Hepatocyte (in vitro differentiated cells): ENCODE measurements around the gene LPP. TPM values are rescaled to one million over a fixed set of nuclear protein-coding genes. Genes with fewer than 3 reads are reported as not detected.

Experiments used
- DNase-seq: peaks from one replicate; pipeline ENCODE4 v3.0.0-alpha.2; 2016; ENCODE audit warnings: low spot score
- H2AFZ ChIP-seq: fragments of 200-600 bp; sonication (generic); 2 replicates; pipeline ENCODE4 v1.6.0; 2016; ENCODE audit warnings: antibody characterized with exemption, mild to moderate bottlenecking
- H3K27ac ChIP-seq: fragments of 200-600 bp; sonication (generic); 2 replicates; pipeline ENCODE4 v1.5.1; 2016; ENCODE audit warnings: mild to moderate bottlenecking
- H3K27me3 ChIP-seq: fragments of 200-600 bp; sonication (generic); 2 replicates; pipeline ENCODE4 v1.6.1; 2016
- H3K36me3 ChIP-seq: fragments of 200-600 bp; sonication (generic); replicated peaks from 2 replicates; pipeline ENCODE4 v1.5.1; 2016; ENCODE audit warnings: low read depth; ENCODE audit not compliant: insufficient read depth
- H3K4me1 ChIP-seq: fragments of 200-600 bp; sonication (generic); 2 replicates; pipeline ENCODE4 v1.5.1; 2016; ENCODE audit warnings: mild to moderate bottlenecking, moderate library complexity; ENCODE audit not compliant: insufficient read depth
- H3K4me2 ChIP-seq: fragments of 200-600 bp; sonication (generic); 2 replicates; pipeline ENCODE4 v1.6.0; 2016
- H3K4me3 ChIP-seq: fragments of 200-600 bp; sonication (generic); 2 replicates; pipeline ENCODE4 v1.5.1; 2016; ENCODE audit warnings: mild to moderate bottlenecking
- H3K79me2 ChIP-seq: fragments of 200-600 bp; sonication (generic); 2 replicates; pipeline ENCODE4 v1.6.0; 2017; ENCODE audit warnings: mild to moderate bottlenecking
- H3K9me2 ChIP-seq: fragments of 200-600 bp; sonication (generic); replicated peaks from 2 replicates; pipeline ENCODE4 v1.6.0; 2017; ENCODE audit warnings: mild to moderate bottlenecking; ENCODE audit not compliant: insufficient read depth
- H3K9me3 ChIP-seq: fragments of 200-600 bp; sonication (generic); 2 replicates; pipeline ENCODE4 v1.5.1; 2016; ENCODE audit warnings: low read depth, mild to moderate bottlenecking
- H4K20me1 ChIP-seq: fragments of 200-600 bp; sonication (generic); 2 replicates; pipeline ENCODE4 v1.6.0; 2016; ENCODE audit warnings: mild to moderate bottlenecking; ENCODE audit not compliant: insufficient read depth, poor library complexity, severe bottlenecking
- CTCF ChIP-seq: fragments of 200-600 bp; sonication (generic); IDR thresholded peaks from 2 replicates; pipeline ENCODE4 v1.5.1; 2016; ENCODE audit warnings: antibody characterized with exemption, mild to moderate bottlenecking; ENCODE audit not compliant: poor library complexity
- EZH2 ChIP-seq: fragments of 200-600 bp; sonication (generic); IDR thresholded peaks from 2 replicates; pipeline ENCODE4 v1.6.1; 2016; ENCODE audit warnings: antibody characterized with exemption, mild to moderate bottlenecking, borderline replicate concordance
- EZH2phosphoT487 ChIP-seq: fragments of 200-600 bp; sonication (generic); IDR thresholded peaks from one replicate; pipeline ENCODE4 v1.6.1; 2018; ENCODE audit warnings: antibody characterized with exemption, mild to moderate bottlenecking, low read depth, moderate library complexity; ENCODE audit not compliant: unreplicated experiment, severe bottlenecking
- WGBS: methylation state at CpG from one replicate; pipeline ENCODE4 v1.1.6; 2016; ENCODE audit warnings: low lambda C conversion rate; ENCODE audit errors: missing lambda C conversion rate; 5-methylcytosine and 5-hydroxymethylcytosine counted together
- polyA plus RNA-seq: library from polyadenylated mRNA; unstranded; fragments of >200 nt; fragmentation: Nextera tagmentation; extraction: Ambion mirVana; gene quantifications from 2 replicates; pipeline ENCODE4 v1.2.1, GENCODE V29; 2016
- total RNA-seq: library from RNA; depleted of rRNA; stranded (reverse); fragments of >200 nt; gene quantifications from 2 replicates; pipeline ENCODE4 v1.2.3, GENCODE V29; 2014

The LPP gene
- total and polyA plus RNA-seq, 2 experiments from 2014 or later = 53.2 to 73.8 TPM

DNA sequence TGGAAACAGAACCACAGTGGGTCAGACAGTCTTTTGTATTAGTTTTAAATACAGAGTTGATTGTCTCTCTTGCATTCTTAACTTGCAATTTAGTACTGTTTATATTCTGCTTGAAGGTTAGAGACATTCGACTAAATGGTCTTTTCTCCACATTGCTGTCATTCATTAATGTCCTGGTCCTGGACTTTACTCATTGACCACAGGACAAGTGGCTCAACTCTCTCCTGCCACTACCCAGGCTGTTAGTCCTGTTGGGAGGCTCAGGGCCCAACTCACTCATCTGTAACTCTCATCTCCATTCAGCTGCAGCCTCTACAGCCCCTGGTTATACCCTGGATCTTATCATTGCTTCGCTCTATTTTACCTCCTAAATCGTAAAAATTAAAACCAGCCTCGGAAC, 427.4 kb downstream of the LPP start:
- Histone ChIP-seq H3K4me3 (no peak overlapping the region), H3K9me3 (no peaks in the 10 kb centered on the region), H3K36me3 (no peaks in the 10 kb centered on the region), H3K4me2 (no peak overlapping the region), H3K4me1 (peaks cover 16% of the 10 kb centered on the region), H3K27me3 (no peaks in the 10 kb centered on the region), H2AFZ (no peak overlapping the region), H3K27ac (no peak overlapping the region), H3K79me2 (peaks cover 6% of the 10 kb centered on the region), H4K20me1 (no peaks in the 10 kb centered on the region), H3K9me2 (no peaks in the 10 kb centered on the region)
- WGBS = 93% methylated on average over 4 of the region's 4 CpGs
- TF ChIP-seq CTCF (no peak), EZH2 (no peak), EZH2phosphoT487 (no peak)
- no peak for DNase-seq

DNA sequence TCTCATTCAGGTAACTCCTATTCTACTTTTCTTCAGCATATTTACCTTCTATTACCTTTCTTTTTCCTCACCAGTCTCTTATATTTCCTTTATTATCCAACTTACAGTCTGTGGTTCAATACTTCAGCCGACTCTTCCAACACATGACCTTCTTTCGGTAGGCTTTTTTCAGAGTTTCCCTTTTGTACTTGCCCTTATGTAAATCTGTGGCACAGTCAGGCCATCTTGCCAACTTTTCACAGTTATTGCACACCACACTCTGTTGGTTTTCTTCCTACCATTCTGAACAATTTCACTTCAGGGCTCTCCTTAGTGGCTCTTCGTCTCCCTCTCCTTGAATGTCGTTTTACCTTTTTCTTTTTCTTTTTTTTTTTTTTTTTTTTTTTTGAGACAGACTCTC, 427.8 kb downstream of the LPP start:
- peaks cover 16% of the 10 kb centered on the region for H3K4me1 ChIP-seq
- no peak overlapping the region for H3K27ac ChIP-seq
- peaks cover 6% of the 10 kb centered on the region for H3K79me2 ChIP-seq
- DNase-seq = no peak
- no peaks in the 10 kb centered on the region for H3K9me2 ChIP-seq
- TF ChIP-seq EZH2 (no peak), CTCF (no peak), EZH2phosphoT487 (no peak)
- no peaks in the 10 kb centered on the region for H3K27me3 ChIP-seq
- H3K36me3 ChIP-seq = no peaks in the 10 kb centered on the region
- no peak overlapping the region for H2AFZ ChIP-seq
- H3K9me3 ChIP-seq = no peaks in the 10 kb centered on the region
- 90% methylated on average over 4 of the region's 4 CpGs for WGBS
- H4K20me1 ChIP-seq = no peaks in the 10 kb centered on the region
- no peak overlapping the region for H3K4me2 ChIP-seq
- no peak overlapping the region for H3K4me3 ChIP-seq

- WGBS = 57% methylated on average over 9 of the region's 9 CpGs
- no peaks in the 10 kb centered on the region for H3K9me3 ChIP-seq
- H3K4me3 ChIP-seq = no peak overlapping the region
- no peaks in the 10 kb centered on the region for H3K9me2 ChIP-seq
- H3K4me2 ChIP-seq = peak overlapping the region; percentile 30
- no peak overlapping the region for H2AFZ ChIP-seq
- no peaks in the 10 kb centered on the region for H3K27me3 ChIP-seq
- H3K27ac ChIP-seq = peak overlapping the region; percentile 75
- H3K79me2 ChIP-seq = peaks cover 11% of the 10 kb centered on the region
- DNase-seq = peak; percentile 34
- H3K36me3 ChIP-seq = no peaks in the 10 kb centered on the region
- no peaks in the 10 kb centered on the region for H4K20me1 ChIP-seq
- no peak for TF ChIP-seq CTCF
- TF ChIP-seq EZH2phosphoT487 = no peak
- TF ChIP-seq EZH2 = no peak
- peaks cover 16% of the 10 kb centered on the region for H3K4me1 ChIP-seq
These were observed 429.6 kb downstream of the LPP start for GRCh38 chr3:188583341-188584161.
